Activated CD4-positive, alpha-beta T cell treated with anti-CD3 and anti-CD28 coated beads for 1 hour (primary cell): ENCODE data around the gene DAD1.

Source experiments
- DNase-seq: peaks from one replicate; pipeline ENCODE4 v3.0.0-alpha.2; 2020

DAD1 gene

DNA sequence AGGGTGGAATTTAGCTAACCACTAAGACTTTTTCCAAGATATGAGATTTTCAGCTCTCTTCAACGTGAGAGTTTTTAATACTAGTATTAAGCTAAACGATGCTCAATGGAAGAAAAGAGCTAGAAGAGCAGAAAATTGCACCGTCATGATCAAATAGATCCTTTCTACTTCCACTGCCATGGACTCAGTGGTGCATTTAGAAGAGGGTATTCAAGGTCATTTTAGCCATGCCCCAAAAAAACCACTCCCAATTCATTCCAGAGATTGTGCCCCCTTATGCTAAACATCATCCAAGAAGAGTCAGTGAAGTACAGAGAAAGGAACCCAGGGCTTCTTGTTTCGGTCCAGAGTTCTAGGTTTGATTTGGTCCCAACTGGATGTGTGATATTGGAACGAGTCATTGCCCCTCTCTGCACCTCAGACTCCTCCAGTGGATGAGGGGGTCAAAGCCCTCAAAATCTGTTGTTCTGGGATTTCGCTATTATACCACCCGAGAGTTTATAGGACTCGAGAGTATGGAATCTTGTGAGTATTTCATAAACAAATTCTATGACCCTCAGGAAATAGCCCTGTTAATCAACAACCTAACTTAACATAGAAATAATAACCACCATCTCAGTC lies 55.2 kb downstream of the DAD1 start:
- no peak for DNase-seq

DNA sequence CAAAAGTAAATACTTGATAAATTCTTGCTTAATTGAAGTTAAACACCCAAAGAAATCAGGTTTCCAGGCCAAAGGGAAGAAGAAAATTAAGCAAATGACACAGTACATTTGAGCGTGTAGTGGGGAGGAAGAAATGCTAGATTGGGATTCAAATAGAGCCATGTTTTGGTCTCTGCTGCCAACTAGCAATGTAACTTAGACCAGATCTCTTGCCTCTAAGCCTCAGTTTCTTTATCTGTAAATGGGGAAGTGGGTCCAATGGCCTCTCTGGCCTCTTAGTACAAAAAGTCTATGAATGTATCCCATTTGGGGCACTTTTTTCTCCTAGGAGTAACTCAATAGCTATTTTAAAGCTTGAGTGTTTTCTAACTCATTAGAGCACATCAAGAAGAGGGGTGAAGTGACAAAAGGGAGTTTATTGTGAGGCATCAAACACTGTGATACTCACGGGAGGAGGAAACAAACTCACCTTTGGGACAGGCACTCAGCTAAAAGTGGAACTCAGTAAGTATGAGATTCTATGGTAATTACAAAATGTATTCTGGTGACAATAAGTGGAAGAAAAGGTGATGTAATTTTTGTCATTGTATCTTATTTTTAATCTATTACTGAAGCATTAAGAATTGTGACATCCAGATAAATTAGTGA lies 55.8 kb downstream of the DAD1 start:
- DNase-seq: no peak

DNA sequence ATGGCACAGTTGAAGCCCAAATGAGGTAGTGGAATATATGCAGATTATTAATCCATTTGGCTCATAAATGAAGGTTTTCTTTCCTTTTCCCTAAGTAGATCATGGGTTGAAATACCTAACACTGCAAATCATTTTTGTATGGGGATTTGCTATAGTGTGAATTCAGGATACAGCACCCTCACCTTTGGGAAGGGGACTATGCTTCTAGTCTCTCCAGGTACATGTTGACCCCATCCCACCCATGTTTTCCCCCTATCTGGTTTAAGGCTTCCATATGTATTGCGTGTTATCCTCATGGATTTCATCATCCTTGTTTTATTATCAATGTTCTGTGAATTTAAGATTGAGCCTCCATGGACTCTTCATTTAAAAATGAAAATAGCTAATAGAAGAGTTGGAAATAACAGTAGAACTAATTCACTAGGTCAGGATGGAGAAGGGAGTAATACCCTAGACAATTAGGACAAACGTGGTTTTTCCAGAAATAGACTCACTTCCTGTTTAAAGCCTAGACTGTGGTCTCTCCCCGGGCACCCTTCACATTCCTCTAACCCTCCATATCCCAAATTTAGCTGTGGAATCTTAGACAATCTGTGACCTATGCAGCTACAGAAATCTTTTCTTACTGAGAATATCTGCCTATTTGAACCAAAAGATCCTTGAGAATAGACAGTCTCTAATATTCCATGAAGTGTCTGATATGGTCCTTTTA lies 56.5 kb downstream of the DAD1 start:
- DNase-seq: no peak

DNA sequence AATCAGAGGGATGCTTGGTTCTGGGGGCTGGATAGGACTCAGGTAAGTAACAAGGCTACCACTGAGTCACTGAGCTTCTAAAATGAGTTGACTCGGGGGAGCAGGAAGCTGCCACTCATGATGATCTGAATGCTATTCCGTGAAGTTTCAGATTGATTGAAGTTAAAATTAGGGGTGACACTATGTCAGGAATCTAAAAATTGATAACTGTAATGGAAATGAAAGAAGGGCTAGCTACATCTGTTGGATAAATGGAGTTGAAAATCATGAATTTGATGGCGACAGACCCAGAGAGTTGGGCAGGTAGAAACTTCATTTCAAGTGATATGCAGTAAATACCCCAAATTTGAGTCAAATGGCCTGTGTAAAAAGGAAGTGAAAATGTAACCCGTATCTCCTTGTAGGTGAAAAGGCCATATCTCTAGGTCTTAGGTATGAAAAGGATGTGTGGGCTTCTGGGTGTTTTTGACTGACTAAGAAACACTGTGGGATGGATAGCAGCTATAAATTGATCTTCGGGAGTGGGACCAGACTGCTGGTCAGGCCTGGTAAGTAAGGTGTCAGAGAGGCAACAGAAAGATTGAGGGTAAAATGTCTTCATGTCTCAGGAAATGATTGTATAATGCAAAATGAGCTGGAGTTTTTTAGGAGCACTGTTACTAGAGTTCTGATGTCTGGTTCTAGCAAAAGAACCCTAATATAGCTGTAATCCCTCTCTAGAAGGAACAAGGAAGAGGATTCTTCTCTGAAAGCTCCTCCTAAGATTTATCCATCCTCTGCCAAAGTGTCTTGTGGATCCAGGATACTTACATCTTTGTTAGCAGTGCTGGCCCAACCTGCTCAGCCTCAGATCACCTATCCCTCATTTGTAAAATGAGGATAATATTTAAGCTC lies 57.3 kb downstream of the DAD1 start:
- no peak for DNase-seq

- no peak for DNase-seq
Observed at GRCh38 chr14:22530127-22530526, 58.9 kb downstream of the DAD1 start.

DNA sequence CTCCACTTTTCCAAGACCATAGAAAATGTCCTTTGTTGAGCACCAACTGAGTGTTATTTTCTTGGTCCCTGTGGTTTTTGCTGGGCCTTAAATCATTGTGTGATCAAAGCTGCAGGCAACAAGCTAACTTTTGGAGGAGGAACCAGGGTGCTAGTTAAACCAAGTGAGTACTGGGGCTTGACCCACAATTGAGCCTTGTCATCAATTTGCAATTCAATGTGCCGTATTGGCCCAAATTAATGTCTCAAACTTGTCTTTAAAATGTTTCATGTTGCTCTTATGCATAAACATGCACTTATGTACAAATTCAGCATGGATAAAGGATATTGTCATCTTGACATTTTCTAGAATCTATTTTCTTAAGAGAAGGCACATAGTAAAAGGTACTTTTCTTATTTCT lies 62.3 kb downstream of the DAD1 start:
- no peak for DNase-seq

DNA sequence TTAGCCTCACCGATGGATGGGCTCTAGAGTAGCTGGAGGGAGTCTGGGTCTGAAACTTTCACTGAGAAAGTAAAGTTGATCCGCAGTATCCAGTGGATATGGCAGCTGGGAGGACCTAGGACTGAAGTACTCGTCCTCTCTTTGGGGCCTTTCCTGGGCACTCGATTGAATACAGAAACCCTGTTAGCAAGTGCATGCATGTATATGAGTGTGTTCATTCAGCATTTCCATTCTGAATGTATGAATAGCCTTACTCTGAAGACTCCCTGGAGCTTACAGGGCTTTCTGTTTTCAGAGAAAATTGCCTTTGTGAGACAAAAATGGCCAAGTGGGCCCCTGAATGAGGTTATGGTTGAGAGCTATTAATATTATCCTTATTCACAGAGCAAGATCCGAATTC lies 62.8 kb downstream of the DAD1 start:
- DNase-seq: no peak

DNA sequence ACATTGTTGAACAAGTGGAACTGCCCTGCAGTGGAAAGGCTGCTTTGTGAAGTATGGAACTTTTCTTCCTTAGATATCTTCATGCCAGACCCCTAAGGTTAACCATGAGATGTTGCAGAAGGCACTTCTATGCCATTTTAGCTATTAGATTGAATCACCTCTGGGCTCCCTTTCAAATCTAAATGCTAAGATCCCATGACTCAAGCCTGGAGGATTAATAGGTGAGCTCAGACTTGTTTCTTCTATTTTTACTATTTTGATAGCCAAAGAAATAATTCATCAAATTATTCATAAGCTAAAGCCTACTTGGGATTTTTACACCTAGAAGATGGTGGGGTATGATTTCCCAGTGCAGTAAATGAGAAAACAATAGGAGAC lies 64.3 kb downstream of the DAD1 start:
- no peak for DNase-seq

DNA sequence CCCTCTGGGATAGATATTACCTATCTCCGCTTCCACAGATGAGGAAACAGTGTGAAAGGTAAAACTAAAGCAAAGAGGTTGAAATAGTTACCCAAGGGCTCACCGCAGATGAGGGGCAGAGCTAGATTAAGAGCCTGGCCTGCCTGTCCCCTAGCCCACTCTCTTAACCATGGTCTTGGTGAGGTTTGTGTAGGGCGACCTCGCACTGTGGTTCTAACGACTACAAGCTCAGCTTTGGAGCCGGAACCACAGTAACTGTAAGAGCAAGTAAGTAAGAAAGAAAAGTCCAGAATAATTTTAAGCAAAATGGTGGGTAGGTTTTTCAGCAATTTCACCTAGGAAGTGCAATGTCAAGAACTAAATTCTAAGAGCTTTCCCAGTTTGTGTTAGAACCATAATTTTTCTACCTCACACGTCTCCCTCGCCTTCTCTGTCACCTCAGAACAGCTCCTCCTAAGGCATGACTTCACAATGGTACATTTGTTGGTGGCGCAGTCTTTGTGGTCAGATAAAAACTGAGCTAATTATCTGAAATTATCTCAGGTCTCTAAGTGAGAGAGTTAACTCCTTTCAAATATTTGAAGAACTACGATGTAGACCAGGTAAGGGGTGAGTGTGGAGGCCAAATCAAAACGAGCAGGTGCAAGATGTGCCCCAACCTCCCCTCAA lies 64.8 kb downstream of the DAD1 start:
- DNase-seq: no peak

DNA sequence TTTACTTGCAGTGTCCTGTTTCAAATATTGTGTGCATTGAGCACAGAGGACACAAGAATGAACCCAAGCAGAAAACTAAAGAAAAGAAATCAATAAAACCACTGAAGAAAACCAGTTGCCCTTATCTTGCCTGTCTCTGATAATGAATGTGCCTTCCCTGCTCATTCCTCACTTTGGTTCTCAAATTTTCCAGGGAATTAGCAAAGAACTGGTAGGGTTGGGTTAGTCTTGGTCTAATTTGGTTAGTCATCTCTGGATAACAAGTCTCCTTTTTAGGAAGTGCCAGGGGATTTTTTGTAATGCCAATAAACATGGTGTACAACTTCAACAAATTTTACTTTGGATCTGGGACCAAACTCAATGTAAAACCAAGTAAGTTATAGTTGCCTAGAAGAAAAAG lies 65.7 kb downstream of the DAD1 start:
- DNase-seq: no peak

DNA sequence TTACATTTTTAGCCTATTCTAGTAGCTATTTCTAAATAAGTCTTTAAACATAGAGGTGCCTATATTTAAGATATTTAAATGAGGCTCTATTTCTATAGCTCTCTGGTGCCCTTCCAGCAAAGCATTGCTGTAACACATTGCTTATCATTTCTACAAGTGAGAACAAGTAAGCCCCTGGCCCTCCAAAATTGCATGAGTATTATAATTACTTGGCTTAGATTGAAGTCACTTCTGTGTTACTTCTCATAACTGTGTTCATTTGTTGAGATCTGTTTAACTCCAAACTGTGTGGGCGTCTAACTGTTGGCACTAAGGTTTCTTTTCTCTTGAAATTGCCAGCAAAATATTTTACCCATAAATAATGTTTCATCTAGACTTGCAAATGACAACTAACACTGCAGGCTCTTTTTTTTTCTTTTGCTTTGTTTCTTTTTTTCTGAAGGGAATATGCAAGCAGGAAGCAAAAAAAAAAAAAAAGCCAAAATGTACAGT lies 66.5 kb downstream of the DAD1 start:
- no peak for DNase-seq

GRCh38 chr14:22521449-22522239 lies 67.4 kb downstream of the DAD1 start:
- DNase-seq: no peak

DNA sequence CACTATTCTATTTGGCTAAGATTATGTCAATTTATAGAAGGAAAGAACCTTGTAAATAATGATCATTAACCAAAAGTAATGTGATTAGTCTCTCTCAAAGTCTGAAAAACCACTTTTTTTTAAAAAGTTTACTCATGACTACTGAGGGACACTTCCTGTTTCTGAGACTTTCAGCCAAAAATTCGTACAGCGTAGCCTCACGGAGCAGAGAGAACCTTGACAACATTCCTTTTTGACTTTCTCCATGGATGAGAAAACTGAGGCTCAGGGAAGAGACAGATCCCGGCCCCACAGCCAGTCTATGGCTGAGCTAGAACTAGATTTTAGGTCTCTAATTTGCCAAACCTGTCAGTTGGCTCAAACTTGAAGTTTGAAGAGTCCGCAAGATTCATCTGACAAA lies 68.2 kb downstream of the DAD1 start:
- DNase-seq: no peak

GRCh38 chr14:22519877-22520685 lies 68.9 kb downstream of the DAD1 start:
- DNase-seq: no peak

GRCh38 chr14:22518073-22518472 lies 71.0 kb downstream of the DAD1 start:
- no peak for DNase-seq

GRCh38 chr14:22517117-22517720 lies 71.8 kb downstream of the DAD1 start:
- DNase-seq: no peak

GRCh38 chr14:22515929-22516328 lies 73.1 kb downstream of the DAD1 start:
- DNase-seq: no peak
